Mammary epithelial cell (primary cell): ENCODE measurements around the gene EMILIN3.
A peak's percentile ranks its signal among the peaks of the same experiment; 100 is the strongest.

Experiments used
- CTCF ChIP-seq, 2 donors: IDR thresholded peaks in 1 of 2; conservative IDR thresholded peaks in 1 of 2; 2 replicates each; pipeline ENCODE4 v1.5.1; 2011 to 2012; ENCODE audit warnings: inconsistent platforms in 2 of 2, low read length in 2 of 2, mild to moderate bottlenecking in 2 of 2, control low read depth in 1 of 2, low read depth in 1 of 2; ENCODE audit not compliant: insufficient read depth in 1 of 2; ENCODE audit errors: extremely low read depth in 1 of 2
- EZH2 ChIP-seq: IDR thresholded peaks from 2 replicates; pipeline ENCODE4 v1.6.1; 2012; ENCODE audit warnings: low read length, inconsistent platforms, borderline replicate concordance

GRCh38 chr20:41339957-41340326, 26.7 kb downstream of the EMILIN3 start:
- TF ChIP-seq EZH2 (no peak), CTCF (conservative IDR thresholded peaks at IDR 0.05 in 1 of 2, IDR thresholded peaks at IDR 0.05 in 1 of 2; ENCODE audit: extremely low read depth in 1 of 2, insufficient read depth in 1 of 2, low read depth in 1 of 2, low read length in 2 of 2) (peak; percentile 88 to 97)
